HG02885 (cell line): ENCODE data around the gene SCAF1.

Experiments used
- ATAC-seq: cut with Tn5 transposase; IDR thresholded peaks from one replicate; pipeline ENCODE4 v1.9.1; 2021; ENCODE audit warnings: mild to moderate bottlenecking; ENCODE audit not compliant: unreplicated experiment, poor library complexity

Gene SCAF1

GRCh38 chr19:49640113-49640898 lies 1.7 kb upstream of the SCAF1 start, which contains the start of gene RRAS:
TSS of gene RRAS (minus strand) at chr19:49640143. CDS start at chr19:49640098, 45 bp downstream.
- ATAC-seq, result peak; percentile 61

- no peak for ATAC-seq
Observed at GRCh38 chr19:49642492-49643035, 555 bp downstream of the SCAF1 start.

GRCh38 chr19:49643466-49643865 lies 1.5 kb downstream of the SCAF1 start:
- no peak for ATAC-seq

- ATAC-seq, result no peak
Observed at GRCh38 chr19:49645592-49645991, 3.6 kb downstream of the SCAF1 start.

GRCh38 chr19:49645995-49646394 lies 4.0 kb downstream of the SCAF1 start:
- ATAC-seq, result no peak

GRCh38 chr19:49646586-49646985 lies 4.6 kb downstream of the SCAF1 start:
- no peak for ATAC-seq

- ATAC-seq, result no peak
Observed at GRCh38 chr19:49651029-49651819, 9.2 kb downstream of the SCAF1 start.

GRCh38 chr19:49651820-49652550 lies 10.0 kb downstream of the SCAF1 start:
- ATAC-seq, result no peak

- no peak for ATAC-seq
Observed at GRCh38 chr19:49652551-49653465, 10.8 kb downstream of the SCAF1 start.

- ATAC-seq, result no peak
Observed at GRCh38 chr19:49653466-49653806, 11.4 kb downstream of the SCAF1 start.

GRCh38 chr19:49654581-49654980 lies 12.6 kb downstream of the SCAF1 start:
- ATAC-seq, result no peak

- no peak for ATAC-seq
Observed at GRCh38 chr19:49655570-49656455, 13.8 kb downstream of the SCAF1 start.

GRCh38 chr19:49656456-49657109 lies 14.6 kb downstream of the SCAF1 start:
- no peak for ATAC-seq

- no peak for ATAC-seq
Observed at GRCh38 chr19:49657493-49658138, 15.6 kb downstream of the SCAF1 start.

GRCh38 chr19:49658139-49658517 lies 16.1 kb downstream of the SCAF1 start:
- no peak for ATAC-seq

- no peak for ATAC-seq
Observed at GRCh38 chr19:49658566-49659442, 16.8 kb downstream of the SCAF1 start.
